DOHH2 (cell line): ENCODE measurements around the gene ENOX1.

Experiments
- H3F3A ChIP-seq: fragments of 200-600 bp; sonication (generic), shearing (Covaris generic); 2 replicates; pipeline ENCODE4 v1.6.0; 2016; ENCODE audit warnings: antibody characterized with exemption, mild to moderate bottlenecking; ENCODE audit not compliant: control insufficient read depth, insufficient read depth
- H3K27ac ChIP-seq: fragments of 200-600 bp; sonication (generic); 2 replicates; pipeline ENCODE4 v1.5.1; 2014; ENCODE audit warnings: low read depth, mild to moderate bottlenecking, low read length, moderate library complexity
- H3K27me3 ChIP-seq: fragments of 200-600 bp; sonication (generic); 2 replicates; pipeline ENCODE4 v1.6.1; 2014; ENCODE audit warnings: mild to moderate bottlenecking, low read length, mixed read lengths; ENCODE audit not compliant: control insufficient read depth
- H3K36me3 ChIP-seq: fragments of 200-600 bp; sonication (generic); 2 replicates; pipeline ENCODE4 v1.6.1; 2014; ENCODE audit warnings: mild to moderate bottlenecking, low read length, moderate library complexity, mixed read lengths; ENCODE audit not compliant: control insufficient read depth
- H3K4me1 ChIP-seq: fragments of 200-600 bp; sonication (generic); 2 replicates; pipeline ENCODE4 v1.6.1; 2014; ENCODE audit warnings: mild to moderate bottlenecking, low read length, mixed read lengths; ENCODE audit not compliant: control insufficient read depth
- H3K4me2 ChIP-seq: fragments of 200-600 bp; sonication (generic); 2 replicates; pipeline ENCODE4 v1.6.0; 2014; ENCODE audit warnings: mild to moderate bottlenecking, low read length, moderate library complexity
- H3K4me3 ChIP-seq: fragments of 200-600 bp; sonication (generic); 2 replicates; pipeline ENCODE4 v1.5.1; 2014; ENCODE audit warnings: mild to moderate bottlenecking, low read length, mixed read lengths
- H3K79me2 ChIP-seq: fragments of 200-600 bp; sonication (generic); 2 replicates; pipeline ENCODE4 v1.6.1; 2014; ENCODE audit warnings: mild to moderate bottlenecking, low read length, mixed read lengths; ENCODE audit not compliant: control insufficient read depth
- H3K9me2 ChIP-seq: fragments of 200-600 bp; sonication (generic); replicated peaks from 2 replicates; pipeline ENCODE4 v1.6.1; 2014; ENCODE audit warnings: mild to moderate bottlenecking, low read length, mixed read lengths; ENCODE audit not compliant: control insufficient read depth
- H3K9me3 ChIP-seq: fragments of 200-600 bp; sonication (generic); 2 replicates; pipeline ENCODE4 v1.6.1; 2014; ENCODE audit warnings: antibody characterized with exemption, low read length, mixed read lengths; ENCODE audit not compliant: control insufficient read depth, insufficient read depth
- H4K20me1 ChIP-seq: fragments of 200-600 bp; sonication (generic); 2 replicates; pipeline ENCODE4 v1.6.0; 2014; ENCODE audit warnings: low read depth, mild to moderate bottlenecking, antibody characterized with exemption, low read length, moderate library complexity; ENCODE audit not compliant: control insufficient read depth, insufficient read depth
- EZH2phosphoT487 ChIP-seq: fragments of 200-600 bp; sonication (generic); IDR thresholded peaks from 2 replicates; pipeline ENCODE4 v1.6.1; 2017; ENCODE audit warnings: borderline replicate concordance, mild to moderate bottlenecking, antibody characterized with exemption, low read length, moderate library complexity, mixed read lengths
- TF ChIP-seq, protein P1 (sequence below): fragments of 200-600 bp; sonication (generic); IDR thresholded peaks from one replicate; pipeline ENCODE4 v1.5.1; 2014; ENCODE audit warnings: antibody characterized with exemption, mild to moderate bottlenecking, low read depth, low read length; ENCODE audit not compliant: poor library complexity, severe bottlenecking

Gene ENOX1

GRCh38 chr13:43272851-43273250, 513.9 kb downstream of the ENOX1 start:
- TF ChIP-seq EZH2phosphoT487 = no peak
- TF ChIP-seq, protein P1, sequence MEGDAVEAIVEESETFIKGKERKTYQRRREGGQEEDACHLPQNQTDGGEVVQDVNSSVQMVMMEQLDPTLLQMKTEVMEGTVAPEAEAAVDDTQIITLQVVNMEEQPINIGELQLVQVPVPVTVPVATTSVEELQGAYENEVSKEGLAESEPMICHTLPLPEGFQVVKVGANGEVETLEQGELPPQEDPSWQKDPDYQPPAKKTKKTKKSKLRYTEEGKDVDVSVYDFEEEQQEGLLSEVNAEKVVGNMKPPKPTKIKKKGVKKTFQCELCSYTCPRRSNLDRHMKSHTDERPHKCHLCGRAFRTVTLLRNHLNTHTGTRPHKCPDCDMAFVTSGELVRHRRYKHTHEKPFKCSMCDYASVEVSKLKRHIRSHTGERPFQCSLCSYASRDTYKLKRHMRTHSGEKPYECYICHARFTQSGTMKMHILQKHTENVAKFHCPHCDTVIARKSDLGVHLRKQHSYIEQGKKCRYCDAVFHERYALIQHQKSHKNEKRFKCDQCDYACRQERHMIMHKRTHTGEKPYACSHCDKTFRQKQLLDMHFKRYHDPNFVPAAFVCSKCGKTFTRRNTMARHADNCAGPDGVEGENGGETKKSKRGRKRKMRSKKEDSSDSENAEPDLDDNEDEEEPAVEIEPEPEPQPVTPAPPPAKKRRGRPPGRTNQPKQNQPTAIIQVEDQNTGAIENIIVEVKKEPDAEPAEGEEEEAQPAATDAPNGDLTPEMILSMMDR = no peak
- H3K4me1 ChIP-seq = no peaks in the 10 kb centered on the region
- no peak overlapping the region for H3K27ac ChIP-seq
- H3F3A ChIP-seq = no peaks in the 10 kb centered on the region
- no peak overlapping the region for H3K4me2 ChIP-seq
- H3K36me3 ChIP-seq = no peaks in the 10 kb centered on the region
- peaks cover 6% of the 10 kb centered on the region; the same call in 1 of the 2 replicates for H3K27me3 ChIP-seq
- no peaks in the 10 kb centered on the region for H3K9me2 ChIP-seq
- no peaks in the 10 kb centered on the region for H3K79me2 ChIP-seq
- H3K9me3 ChIP-seq = no peaks in the 10 kb centered on the region
- H3K4me3 ChIP-seq = no peak overlapping the region
- no peaks in the 10 kb centered on the region; the same call in 1 of the 2 replicates for H4K20me1 ChIP-seq

DNA sequence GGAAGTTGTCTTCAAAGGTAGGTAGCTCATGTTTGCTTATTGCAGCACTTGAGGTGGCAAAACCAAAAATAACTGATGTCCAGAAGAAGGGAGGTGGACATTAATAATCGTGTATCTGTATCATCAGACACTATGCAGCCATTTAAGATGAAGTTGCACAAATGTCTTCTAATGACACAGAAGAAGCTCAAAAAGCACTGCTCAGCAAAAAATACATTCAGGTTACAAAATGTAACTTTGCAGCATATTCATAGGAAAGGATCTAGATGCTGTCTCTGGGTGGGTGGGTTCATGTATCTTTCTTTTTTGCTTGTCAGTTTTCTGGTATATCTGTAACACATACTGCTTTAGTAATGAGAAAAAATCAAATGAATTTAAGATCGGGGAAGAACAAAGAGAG, 515.6 kb downstream of the ENOX1 start:
- H3K4me2 ChIP-seq = no peak overlapping the region
- H3K9me3 ChIP-seq = no peaks in the 10 kb centered on the region
- no peak for TF ChIP-seq EZH2phosphoT487
- TF ChIP-seq, protein P1 = no peak
- H3K79me2 ChIP-seq = no peaks in the 10 kb centered on the region
- peaks cover 6% of the 10 kb centered on the region; the same call in 1 of the 2 replicates for H3K27me3 ChIP-seq
- H3K9me2 ChIP-seq = no peaks in the 10 kb centered on the region
- H3K36me3 ChIP-seq = no peaks in the 10 kb centered on the region
- no peaks in the 10 kb centered on the region; the same call in 1 of the 2 replicates for H4K20me1 ChIP-seq
- no peaks in the 10 kb centered on the region for H3K4me1 ChIP-seq
- no peaks in the 10 kb centered on the region for H3F3A ChIP-seq
- no peak overlapping the region for H3K27ac ChIP-seq
- H3K4me3 ChIP-seq = no peak overlapping the region

DNA sequence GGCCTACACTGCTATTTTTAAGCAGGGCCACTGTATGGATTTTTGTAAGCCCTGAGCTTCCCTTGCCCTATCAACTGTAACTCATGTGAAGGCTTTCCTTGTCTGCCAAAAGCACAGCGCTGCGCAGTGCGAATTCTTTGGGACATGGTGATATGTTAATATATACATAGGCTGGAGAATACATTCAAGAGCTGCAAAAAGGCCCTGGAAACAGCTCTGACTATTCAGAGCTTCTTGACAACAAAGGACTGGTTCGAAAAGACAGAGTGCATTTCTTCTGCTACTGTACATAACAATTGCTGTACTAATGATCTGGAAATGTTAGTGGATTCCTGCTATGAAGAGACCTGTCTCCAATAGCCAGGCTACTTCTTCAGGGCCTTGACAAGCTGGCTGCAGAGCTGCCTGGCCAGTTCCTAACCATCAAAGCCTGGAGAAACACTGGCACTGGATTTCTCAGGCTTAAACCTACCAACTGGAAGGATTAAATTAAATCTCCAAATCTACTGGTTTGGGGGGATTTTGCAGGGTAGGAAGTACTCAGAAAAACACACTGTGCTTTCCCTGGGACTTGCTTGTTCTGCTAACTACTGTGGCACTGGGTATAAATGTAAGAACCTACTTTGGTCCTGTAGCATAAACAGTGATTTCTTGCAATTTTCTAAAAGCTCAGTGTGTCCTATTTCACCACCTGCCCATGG, 516.5 kb downstream of the ENOX1 start:
- Histone ChIP-seq H3K27ac (no peak overlapping the region), H4K20me1 (no peaks in the 10 kb centered on the region; the same call in 1 of the 2 replicates), H3K4me2 (no peak overlapping the region), H3K9me3 (no peaks in the 10 kb centered on the region), H3K4me1 (no peaks in the 10 kb centered on the region), H3K9me2 (no peaks in the 10 kb centered on the region), H3F3A (no peaks in the 10 kb centered on the region), H3K27me3 (peaks cover 6% of the 10 kb centered on the region; the same call in 1 of the 2 replicates), H3K36me3 (no peaks in the 10 kb centered on the region), H3K79me2 (no peaks in the 10 kb centered on the region), H3K4me3 (no peak overlapping the region)
- TF ChIP-seq, protein P1 = no peak
- TF ChIP-seq EZH2phosphoT487 = no peak
